IPS DF 4.7 (cell line): ENCODE measurements around the gene FRY.

Experiments used
- DNase-seq: peaks from one replicate; pipeline ENCODE4 v3.0.0-alpha.2; 2013; ENCODE audit warnings: low spot score; ENCODE audit errors: extremely low read depth

Gene FRY

DNA sequence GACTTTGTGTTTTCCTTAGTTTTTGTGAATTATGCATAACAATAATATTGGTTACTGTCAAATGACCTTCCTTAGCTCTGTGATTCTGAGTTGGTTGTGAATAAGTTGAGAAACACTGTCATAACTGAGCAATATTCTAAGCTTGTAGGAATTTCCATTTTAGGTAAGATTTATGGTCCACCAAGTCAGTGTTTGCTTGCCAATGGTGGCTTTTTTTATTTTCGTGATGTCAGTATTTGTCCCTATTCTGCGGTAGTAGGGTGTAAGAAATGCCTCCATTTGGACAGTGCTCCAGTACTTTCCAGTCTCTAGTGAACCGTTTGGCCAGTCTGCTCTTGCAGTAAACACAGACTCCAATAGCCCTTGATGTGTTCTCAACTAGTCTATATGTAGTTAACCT is 94.7 kb downstream of the FRY start:
- DNase-seq = no peak

DNA sequence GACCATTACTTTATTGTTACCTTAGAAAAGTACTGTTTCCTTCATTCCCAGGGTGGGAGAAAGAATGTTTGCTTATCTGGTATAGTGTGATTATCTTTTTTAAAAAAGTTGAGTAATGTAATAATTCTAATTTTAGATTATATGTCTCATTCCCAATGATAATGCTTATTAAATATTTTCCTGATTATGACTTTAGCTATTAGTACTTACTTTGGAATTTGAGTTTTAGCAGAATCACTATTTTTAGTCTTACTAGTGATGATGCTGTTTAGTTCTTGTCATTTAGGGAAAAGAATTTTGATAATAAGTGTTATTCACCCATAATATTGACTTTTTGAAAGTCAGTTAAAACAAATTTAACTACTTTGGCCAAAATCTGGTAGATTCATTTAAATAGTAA is 95.2 kb downstream of the FRY start:
- DNase-seq = no peak

DNA sequence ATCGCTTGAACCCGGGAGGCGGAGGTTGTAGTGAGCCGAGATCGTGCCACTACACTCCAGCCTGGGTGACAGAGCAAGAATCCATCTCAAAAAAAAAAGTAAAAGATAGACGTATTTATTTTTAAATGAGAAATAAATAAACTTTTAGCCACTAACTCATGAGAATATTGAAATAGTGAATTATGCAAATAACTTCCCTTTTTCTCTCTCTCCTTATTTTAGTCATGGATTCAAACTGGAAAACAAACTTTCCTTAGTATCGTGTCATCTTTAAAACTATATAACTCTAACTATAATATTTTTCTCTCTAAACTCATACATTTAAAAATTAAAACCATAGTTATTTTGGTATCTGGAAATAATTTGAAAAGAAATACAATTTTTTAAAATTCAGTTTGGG is 96.1 kb downstream of the FRY start:
- DNase-seq = no peak

DNA sequence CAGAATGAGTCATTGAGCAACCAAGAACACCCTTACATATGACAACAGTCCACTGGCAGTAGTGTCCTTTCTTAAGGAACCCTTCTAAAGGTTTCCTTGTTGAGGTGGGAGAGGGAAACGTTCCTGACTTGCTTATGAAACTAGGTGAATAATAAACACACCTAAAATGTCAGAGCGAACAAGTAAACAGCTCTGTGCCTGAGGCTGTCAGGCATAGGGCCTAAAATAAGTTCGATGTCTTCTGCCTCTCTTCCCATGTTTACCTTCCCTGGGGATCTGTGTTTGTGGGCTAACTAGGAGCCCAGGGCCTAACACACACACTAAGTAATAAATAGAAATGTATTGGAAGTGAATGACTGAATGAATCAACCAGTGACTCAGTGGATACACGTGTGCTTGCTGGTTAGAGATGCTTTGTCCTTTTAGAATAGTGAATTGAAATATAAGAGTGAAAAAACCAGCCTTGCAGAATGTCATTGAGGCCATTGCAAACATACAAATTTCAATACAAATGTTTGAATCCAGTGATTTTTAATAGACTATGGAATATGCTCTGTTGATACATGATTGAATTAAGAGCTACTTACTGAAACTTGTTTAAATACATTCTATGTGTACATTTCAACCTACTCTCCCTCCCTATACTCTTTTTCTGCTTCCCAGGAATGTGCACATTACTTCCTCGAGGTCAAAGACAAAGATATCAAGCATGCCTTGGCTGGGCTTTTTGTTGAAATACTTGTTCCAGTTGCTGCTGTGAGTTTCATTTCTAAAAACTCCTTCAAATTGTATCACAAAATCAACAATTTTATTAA is 102.9 kb downstream of the FRY start:
- DNase-seq = no peak

DNA sequence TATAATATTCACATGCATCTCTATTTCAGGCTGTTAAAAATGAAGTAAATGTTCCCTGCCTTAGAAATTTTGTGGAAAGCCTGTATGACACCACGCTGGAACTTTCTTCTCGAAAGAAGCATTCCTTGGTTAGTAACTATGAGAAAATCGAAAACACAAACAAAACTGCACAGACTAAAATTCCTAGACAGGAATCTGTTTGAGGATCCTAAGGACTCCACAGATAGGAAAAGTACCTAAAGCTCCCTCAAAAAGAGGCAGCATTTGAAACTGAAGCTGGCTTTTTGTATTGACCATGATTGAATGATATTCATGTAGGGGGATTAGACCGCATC is 103.4 kb downstream of the FRY start:
- DNase-seq = no peak

DNA sequence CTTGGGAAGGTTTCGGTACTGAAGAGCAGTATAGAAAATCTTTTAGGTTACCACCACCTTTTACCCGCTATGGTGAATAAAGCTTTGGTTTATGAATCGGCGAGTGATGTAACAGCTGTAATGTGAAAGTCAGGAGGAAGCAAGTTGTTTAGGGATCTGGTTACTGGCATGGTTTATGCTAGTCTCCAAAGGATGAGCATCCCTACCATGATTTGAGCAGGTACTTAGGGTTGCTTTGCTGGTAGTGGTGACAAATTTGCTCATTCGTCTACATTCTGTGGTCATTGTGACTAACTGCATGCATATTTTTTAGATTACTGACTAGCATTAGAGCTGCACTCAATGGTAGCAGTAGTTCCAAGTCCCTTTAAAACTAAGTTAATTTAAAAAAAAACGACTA is 104.1 kb downstream of the FRY start:
- DNase-seq = no peak

DNA sequence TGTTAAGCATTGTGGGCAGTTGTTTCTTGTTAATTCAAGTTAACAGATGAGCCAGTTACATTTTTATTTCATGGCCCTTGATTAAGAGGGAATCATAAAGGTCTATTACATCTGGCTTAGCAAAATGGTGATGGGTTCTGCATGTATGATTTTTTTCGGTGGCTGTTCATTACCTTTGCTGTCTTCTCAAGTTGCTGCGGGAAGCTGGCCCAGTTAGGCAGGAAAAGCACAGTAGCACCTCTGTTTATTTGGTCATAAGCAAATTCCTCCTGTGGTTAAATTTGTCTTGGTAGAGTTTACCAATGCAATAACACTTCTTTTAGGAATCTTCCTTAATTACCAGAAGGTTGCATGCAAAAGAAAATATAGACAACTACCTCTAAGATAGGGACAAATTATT is 104.5 kb downstream of the FRY start:
- no peak for DNase-seq

DNA sequence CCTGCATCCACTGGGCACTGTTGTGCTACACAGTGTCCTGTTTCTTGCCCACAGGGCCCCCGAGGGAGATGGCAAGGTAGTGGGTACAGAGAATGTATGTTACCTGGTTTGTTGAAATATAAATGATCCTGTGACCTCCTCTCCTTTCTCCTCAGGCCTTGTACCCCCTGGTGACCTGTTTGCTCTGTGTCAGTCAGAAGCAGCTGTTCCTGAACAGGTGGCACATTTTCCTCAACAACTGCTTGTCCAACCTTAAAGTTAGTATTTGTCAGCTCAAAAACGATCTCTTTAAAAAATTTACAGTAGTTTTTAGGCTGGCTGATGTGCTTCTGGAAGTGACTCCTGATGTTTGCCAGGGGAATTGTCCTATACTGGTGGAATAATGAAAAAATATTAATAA is 105.1 kb downstream of the FRY start:
- no peak for DNase-seq

DNA sequence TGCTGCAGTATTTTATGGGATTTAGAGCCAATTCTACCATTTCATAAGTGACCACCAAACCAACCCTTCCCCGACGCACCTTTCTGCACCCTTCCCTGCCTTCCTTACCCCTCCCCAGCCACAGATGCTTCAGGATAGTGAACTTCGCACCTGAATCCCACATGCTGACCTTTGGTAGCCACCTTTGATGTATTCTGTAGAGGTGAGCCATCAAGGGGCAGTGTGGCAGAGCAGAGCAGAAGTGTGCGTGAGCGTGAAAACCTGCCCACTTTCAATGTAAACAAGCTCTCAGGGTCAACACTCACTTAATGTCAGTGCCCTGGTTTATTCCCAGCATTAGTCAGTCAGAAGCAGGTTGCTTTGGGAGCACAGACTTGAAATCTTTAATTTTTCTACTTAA is 107.7 kb downstream of the FRY start:
- no peak for DNase-seq

DNA sequence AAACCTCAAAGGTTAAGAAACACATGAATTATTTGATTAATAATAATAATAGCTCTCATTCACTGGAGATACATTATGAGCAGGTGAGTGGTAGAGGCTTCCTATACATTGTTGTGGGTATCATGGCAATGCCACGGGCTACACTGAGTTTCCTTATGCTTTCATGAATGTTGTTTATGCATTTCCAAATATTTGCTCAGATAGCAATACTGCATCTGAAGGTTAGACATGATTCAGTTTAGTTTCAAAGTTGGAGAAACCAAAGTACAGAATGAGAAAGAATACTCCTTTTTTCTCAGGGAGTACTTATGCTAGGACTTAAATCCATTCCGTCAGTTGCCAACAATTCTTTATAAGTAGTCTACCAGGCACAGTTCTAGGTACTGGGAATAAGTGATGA is 108.5 kb downstream of the FRY start:
- no peak for DNase-seq

DNA sequence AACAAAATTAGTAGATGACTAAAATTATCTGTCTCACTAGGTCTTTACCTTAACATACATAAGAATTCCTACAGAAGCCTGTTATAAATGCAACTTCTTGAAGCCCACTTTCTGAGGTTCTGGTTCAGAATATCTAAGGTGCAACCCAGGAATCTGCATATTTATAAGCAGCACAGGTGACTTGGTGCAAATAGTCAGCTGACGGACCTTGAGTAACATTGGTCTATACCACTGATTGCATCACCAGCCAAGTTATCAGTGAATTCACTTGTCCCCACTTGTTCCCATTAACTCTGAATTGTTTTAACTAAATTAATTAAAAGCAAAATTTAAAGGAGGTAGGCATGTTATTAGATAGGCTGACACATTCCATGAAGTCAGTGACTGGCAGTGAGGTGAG is 109.9 kb downstream of the FRY start:
- no peak for DNase-seq

DNA sequence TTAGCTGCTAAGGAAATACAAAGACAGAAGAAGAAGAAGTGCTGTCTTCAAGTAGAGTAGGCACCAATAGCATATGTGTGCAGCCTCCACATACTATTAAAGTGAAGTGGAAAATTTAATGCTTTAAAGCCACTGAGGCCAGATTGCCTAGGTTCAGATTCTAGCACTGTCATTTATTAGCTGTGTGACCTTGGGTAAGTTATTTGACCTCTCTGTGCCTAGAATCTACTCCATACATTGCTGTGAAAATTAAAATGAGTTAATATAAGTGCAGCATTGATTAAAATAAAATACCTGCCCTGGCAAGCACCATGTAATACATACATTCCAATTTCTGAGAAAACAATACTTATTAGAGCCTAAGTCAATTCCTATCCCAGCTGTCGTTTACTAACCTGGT is 110.5 kb downstream of the FRY start:
- DNase-seq = no peak

DNA sequence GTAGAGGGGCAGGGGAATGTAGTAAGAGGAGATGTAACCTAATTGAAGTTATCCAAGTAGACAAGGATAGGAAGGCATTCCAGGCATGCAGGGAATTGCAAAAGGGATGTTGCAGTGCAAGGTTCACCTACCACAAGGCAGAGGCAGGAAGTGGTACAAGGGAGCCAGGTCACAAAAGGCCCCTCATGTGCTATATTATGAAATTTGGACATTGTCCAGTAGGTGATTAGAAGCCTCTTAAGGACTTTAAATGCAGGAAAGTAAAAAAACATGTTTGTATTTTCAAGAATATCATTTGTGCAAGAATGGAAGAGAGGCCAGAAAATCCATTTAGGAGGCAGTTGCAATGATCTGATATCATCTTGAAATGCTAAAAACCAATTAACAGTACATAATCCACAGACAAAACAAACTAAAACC is 111.4 kb downstream of the FRY start:
- DNase-seq = peak; percentile 28

DNA sequence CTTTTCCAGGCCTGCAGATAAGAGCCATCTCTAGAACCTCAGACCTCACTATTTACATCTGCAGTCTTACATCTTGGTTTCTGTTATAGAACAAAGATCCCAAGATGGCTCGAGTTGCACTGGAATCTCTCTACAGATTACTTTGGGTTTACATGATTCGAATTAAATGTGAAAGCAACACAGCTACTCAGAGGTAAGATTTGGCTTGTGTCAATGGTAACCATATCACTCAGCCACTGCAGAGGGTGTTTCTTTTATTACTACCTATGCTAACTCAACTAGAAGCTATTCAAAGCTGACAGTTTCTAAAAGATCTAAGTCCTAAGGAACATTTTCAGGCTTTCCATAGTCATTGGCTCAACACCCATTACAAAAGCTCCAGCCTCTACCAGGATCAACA is 115.6 kb downstream of the FRY start:
- no peak for DNase-seq

DNA sequence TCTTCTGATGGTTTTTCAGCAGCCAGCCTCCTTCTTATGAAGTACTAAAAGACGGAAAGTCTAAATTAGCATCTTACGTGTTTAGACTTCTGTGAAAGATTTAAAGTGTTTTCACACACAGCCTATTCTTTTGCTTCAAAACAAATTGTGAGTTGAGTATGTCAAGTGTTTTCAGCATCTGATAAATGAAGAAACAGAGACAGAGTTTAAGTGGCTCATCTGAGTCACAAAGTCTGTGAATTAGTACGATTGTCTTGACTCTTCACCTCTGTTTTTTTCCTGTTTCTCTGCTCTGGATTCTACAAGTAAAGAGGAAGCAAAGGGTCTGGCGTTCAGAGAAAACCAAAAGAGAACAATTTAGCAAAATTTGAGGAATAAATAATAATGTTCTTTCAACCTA is 116.4 kb downstream of the FRY start:
- DNase-seq = no peak

DNA sequence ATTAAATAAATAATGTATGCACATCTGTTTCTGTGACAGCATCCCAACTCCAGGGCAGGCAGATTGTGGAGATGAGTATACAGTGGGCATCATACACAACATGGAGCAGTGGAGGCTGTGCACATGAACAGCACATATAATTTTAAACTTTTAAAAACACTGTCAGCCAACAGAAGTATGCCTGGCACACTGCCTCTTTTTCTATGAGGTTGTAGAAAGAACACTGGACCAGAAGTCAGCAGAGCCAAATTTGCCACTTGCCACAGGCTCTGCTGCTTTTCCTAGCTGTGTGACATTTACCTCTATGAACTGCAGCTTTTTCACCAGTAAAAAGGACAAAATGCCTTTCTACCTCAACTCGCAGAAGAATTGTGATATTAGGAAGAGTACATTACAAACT is 118.7 kb downstream of the FRY start:
- DNase-seq = no peak

DNA sequence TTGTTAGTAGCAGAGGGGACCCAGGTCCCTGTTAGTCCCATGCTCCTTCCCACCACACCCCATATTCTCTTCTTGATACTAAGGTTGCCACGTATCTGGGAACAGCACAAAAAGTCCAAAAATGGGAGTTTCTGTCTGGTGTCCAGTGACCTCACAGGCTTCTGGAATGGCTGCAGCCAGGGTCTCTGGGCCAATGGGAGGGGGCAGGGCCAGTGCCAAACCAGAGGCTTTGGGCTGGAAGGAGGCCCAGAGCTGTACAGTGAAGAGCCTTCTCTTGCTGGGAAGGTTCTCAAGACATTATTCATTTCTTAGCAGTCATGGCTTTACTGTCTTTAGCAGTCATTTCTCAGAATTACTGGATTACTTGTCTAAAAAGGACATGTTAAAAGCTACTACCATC is 119.2 kb downstream of the FRY start:
- DNase-seq = no peak

DNA sequence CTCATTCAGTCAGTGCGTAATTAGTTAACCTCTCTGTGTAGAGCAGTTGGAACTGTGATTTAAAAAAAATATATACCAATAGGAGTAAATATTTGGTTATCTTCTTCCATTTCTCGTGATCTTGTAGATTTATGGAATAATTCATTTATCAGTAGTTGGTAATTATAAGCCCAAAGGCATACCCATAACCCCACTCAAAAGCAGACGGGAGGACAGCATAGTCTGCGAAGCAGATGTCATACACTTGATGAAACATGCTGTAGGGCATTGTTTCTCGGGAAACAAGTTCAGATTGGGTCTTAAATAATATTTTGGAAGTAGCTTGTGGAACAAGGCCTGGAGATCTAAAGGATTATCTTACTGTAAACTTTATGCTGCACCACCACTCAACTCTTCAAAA is 119.7 kb downstream of the FRY start:
- no peak for DNase-seq

DNA sequence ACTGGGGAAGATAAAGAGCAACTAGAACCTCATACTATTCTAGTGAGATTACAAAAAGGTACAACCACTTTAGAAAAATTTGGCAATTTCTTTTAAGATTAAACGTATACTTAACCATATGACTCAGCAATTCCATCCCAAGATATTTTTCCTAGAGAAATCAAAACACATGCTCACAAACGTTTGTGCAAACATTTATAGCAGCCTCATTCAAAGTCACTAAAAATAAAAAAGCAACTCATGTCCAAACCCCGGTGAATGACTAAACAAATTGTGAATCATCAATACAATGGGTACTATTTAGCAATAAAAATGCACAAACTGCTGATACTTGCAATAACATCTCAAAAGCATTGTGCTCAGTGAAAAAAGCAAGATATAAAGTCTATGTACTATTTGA is 121.5 kb downstream of the FRY start:
- no peak for DNase-seq

DNA sequence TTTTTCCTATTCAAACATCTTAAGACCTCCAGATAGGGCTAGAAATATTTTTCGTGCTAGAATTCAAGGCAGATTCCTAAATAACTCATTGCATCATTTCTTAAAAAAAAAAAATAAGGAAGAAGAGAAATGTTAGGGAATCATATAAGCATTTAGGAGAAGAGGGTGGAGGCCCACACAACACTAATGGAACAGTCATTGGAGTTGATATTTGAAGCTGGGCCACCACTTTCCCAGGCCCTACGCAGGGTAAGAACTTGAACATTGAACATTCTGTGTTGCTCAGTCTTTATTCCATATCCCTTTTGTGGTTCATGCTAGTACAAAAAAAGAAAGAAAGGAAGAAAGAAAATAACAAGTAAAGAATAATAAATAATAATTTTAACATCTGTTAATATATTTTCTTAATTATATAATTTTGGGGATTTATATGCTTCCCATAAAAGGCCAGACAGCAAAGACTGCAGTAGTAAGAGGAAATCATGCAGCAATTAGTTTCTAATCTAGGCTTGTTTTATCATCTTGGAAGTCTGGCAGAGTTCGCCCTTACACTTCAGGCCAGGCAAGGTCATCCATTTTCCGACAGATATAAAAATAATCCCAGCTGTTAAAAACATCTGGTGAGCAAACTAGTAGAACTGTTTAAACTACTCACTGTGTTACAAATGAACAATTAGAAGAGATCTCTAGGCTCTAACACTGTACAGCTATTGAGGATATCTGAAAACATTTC is 127.7 kb downstream of the FRY start:
- DNase-seq = no peak

DNA sequence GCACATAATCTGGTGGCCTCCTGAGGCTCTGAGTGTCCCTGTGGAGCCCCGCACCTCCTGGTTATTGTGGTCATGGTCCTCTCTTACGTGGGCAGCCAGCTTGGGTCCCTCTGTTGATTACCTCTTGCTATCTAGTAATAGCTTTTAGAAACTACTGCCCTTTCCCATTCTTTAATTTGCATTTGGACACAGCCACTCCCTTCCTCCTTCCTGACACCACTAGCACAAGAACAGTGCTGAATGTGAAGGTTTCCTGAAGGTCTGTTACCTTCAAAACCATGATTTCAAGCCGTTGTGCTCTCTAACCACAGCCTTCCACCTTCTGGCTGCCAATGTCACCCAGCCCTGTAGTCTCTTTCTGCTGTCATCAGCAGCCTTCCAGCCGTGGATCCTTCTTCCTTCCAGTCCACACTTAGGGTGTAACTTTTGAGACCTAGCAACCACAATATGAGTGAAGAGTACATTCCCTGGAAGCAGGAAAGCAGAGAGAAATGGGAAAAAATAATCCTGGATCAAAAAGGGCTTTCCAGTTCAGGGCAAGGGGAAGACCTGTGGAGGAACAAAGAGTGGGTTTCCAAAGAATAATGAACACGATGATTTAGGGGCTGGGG is 130.9 kb downstream of the FRY start:
- no peak for DNase-seq

DNA sequence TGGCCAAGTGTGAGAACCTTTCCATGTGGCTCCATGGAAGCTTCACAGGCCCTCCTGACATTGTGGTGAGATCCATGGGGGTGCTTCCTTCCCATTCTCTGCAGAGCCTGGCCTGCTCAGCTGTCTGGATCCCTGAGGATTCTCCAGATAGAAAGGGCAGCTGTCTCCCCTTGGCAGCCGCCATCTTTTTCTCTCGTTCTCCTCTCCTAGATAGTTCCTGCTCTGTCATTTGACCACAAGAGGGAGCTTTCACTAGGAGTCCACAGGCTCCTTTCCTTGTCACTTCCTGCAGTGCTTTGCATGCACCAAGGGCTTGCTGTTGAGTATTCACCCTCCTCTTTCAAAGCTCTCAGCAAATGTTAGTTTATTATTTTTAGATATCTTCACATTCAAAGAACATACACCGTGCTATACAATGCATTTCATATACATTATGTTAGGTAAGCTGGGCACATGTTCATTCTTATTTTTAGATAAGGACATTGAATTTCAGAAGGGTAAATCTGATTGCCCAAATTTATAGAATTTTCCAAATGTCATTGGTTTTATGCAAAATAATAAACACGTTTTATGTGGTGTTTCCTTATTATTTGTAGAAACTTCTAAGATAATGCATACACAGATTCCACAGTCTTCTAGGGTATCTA is 133.2 kb downstream of the FRY start:
- peak; percentile 85 for DNase-seq
